ENCODE results near the gene RANBP17.

- TF ChIP-seq, protein P1, sequence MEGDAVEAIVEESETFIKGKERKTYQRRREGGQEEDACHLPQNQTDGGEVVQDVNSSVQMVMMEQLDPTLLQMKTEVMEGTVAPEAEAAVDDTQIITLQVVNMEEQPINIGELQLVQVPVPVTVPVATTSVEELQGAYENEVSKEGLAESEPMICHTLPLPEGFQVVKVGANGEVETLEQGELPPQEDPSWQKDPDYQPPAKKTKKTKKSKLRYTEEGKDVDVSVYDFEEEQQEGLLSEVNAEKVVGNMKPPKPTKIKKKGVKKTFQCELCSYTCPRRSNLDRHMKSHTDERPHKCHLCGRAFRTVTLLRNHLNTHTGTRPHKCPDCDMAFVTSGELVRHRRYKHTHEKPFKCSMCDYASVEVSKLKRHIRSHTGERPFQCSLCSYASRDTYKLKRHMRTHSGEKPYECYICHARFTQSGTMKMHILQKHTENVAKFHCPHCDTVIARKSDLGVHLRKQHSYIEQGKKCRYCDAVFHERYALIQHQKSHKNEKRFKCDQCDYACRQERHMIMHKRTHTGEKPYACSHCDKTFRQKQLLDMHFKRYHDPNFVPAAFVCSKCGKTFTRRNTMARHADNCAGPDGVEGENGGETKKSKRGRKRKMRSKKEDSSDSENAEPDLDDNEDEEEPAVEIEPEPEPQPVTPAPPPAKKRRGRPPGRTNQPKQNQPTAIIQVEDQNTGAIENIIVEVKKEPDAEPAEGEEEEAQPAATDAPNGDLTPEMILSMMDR (IDR thresholded peaks at IDR 0.05; ENCODE audit: low read depth, low read length) = no peak
- no peak for TF ChIP-seq EZH2phosphoT487 (IDR thresholded peaks at IDR 0.05; ENCODE audit: low read depth)
Measured at GRCh38 chr5:170846416-170846815, 15.4 kb upstream of the RANBP17 start.

Measured in OCI-LY3 (cell line).